Cardiac septum (tissue), 1 donor: Measurements from ENCODE around the gene CPT1B. TPM values are rescaled to one million over a fixed set of nuclear protein-coding genes. Genes with fewer than 3 reads are reported as not detected.
"Not testable (repeated sequence)": the region's sequence is repeated elsewhere in the genome, so short reads cannot be mapped to it uniquely, and the experiment has no call there.

ENCODE experiments used
- DNase-seq: peaks from one replicate; pipeline ENCODE4 v3.0.0-alpha.2; 2020; ENCODE audit warnings: low spot score
- intact Hi-C: fragments of 100-400 bp; cut with DNase I; formaldehyde crosslinking; loops from one replicate; pipeline ENCODE4 v1.14.0; 2022
- total RNA-seq: library from RNA; stranded (reverse); fragmentation: NEBNext Ultra II Directional; extraction: Animal tissue kit (Norgen Biotek cat#: 25700); gene quantifications from one replicate; pipeline ENCODE4 v1.2.1, GENCODE V29; 2021
- donor health status: DM: no; HTN: no; CAD: no.

Gene CPT1B
- total RNA-seq, 1 donor from 2014 or later, result 253 TPM

- DNase-seq, intact Hi-C loops: not testable (repeated sequence)
Observed at GRCh38 chr22:50533856-50534711, 44.1 kb downstream of the CPT1B start.

- intact Hi-C loops, result no loop called here
- DNase-seq, result no peak
Observed at GRCh38 chr22:50532824-50533796, 45.1 kb downstream of the CPT1B start.

- DNase-seq, result peak; percentile 91
- intact Hi-C loops, result no loop called here
Observed at GRCh38 chr22:50531962-50532674, 46.1 kb downstream of the CPT1B start.

GRCh38 chr22:50531546-50531961 lies 46.7 kb downstream of the CPT1B start:
- intact Hi-C loops, result no loop called here
- no peak for DNase-seq

GRCh38 chr22:50530877-50531545 lies 47.2 kb downstream of the CPT1B start:
- intact Hi-C loops, result no loop called here
- peak; percentile 95 for DNase-seq

- intact Hi-C loops, result no loop called here
- DNase-seq, result no peak
Observed at GRCh38 chr22:50530580-50530876, 47.7 kb downstream of the CPT1B start.

GRCh38 chr22:50529897-50530579 lies 48.2 kb downstream of the CPT1B start, which contains the start of gene TYMP:
Gene TYMP, minus strand, starts transcription at chr22:50530012. Its CDS starts 303 bp downstream, at chr22:50529709.
- intact Hi-C loops, result loop anchor here (5.0 kb wide), 2 partner anchors 32 to 52 kb away; partner anchors contain the start of genes CHKB and SYCE3
- peak; percentile 94 for DNase-seq

GRCh38 chr22:50529416-50529896 lies 48.8 kb downstream of the CPT1B start:
- peak; percentile 79 for DNase-seq
- intact Hi-C loops, result loop anchor here (5.0 kb wide), 2 partner anchors 33 to 53 kb away; partner anchors contain the start of genes CHKB and SYCE3

GRCh38 chr22:50528682-50529415 lies 49.4 kb downstream of the CPT1B start:
- intact Hi-C loops, result loop anchor here (5.0 kb wide), 2 partner anchors 33 to 53 kb away; partner anchors contain the start of genes CHKB and SYCE3

GRCh38 chr22:50527921-50528681 lies 50.1 kb downstream of the CPT1B start:
- DNase-seq, result no peak
- intact Hi-C loops, result loop anchor here (5.0 kb wide), 2 partner anchors 34 to 54 kb away; partner anchors contain the start of genes CHKB and SYCE3

More at GRCh38 chr22:50528682-50529415, 49.4 kb downstream of the CPT1B start:
- no peak for DNase-seq

GRCh38 chr22:50526834-50527801 lies 51.1 kb downstream of the CPT1B start:
- peak; percentile 90 for DNase-seq
- intact Hi-C loops, result loop anchor here (5.0 kb wide), 2 partner anchors 35 to 55 kb away; partner anchors contain the start of genes CHKB and SYCE3

- DNase-seq, result peak; percentile 93
- intact Hi-C loops, result loop anchor here (5.0 kb wide), 2 partner anchors 36 to 56 kb away; partner anchors contain the start of genes CHKB and SYCE3
Observed at GRCh38 chr22:50526108-50526833, 52.0 kb downstream of the CPT1B start.

- intact Hi-C loops, result loop anchor here (5.0 kb wide), 2 partner anchors 37 to 57 kb away; partner anchors contain the start of genes CHKB and SYCE3
- no peak for DNase-seq
Observed at GRCh38 chr22:50525858-50526107, 52.4 kb downstream of the CPT1B start.

- DNase-seq, result peak; percentile 97
- intact Hi-C loops, result loop anchor here (5.0 kb wide), 2 partner anchors 37 to 57 kb away; partner anchors contain the start of genes CHKB and SYCE3
Observed at GRCh38 chr22:50525104-50525857, 52.9 kb downstream of the CPT1B start, which contains the start of gene SCO2. Gene SCO2, minus strand, starts transcription at chr22:50525598. Its CDS starts 1,187 bp downstream, at chr22:50524411.
